Activated CD4-positive, alpha-beta T cell treated with anti-CD3 and anti-CD28 coated beads for 48 hours (primary cell): ENCODE data around the gene DOCK4.

ENCODE experiments used
- DNase-seq: peaks from one replicate; pipeline ENCODE4 v3.0.0-alpha.2; 2020

The DOCK4 gene

GRCh38 chr7:112105584-112106530, 100.3 kb downstream of the DOCK4 start:
- no peak for DNase-seq

GRCh38 chr7:112104120-112104519, 102.1 kb downstream of the DOCK4 start:
- no peak for DNase-seq

- no peak for DNase-seq
Measured at GRCh38 chr7:112103246-112103645, 103.0 kb downstream of the DOCK4 start.

- DNase-seq = no peak
Measured at GRCh38 chr7:112101201-112101846, 104.9 kb downstream of the DOCK4 start.

GRCh38 chr7:112097524-112097923, 108.7 kb downstream of the DOCK4 start:
- no peak for DNase-seq

- no peak for DNase-seq
Measured at GRCh38 chr7:112093409-112093808, 112.8 kb downstream of the DOCK4 start.

GRCh38 chr7:112092709-112093395, 113.3 kb downstream of the DOCK4 start:
- no peak for DNase-seq

- no peak for DNase-seq
Measured at GRCh38 chr7:112092306-112092705, 113.9 kb downstream of the DOCK4 start.

- DNase-seq = no peak
Measured at GRCh38 chr7:112091768-112092167, 114.4 kb downstream of the DOCK4 start.

- DNase-seq = no peak
Measured at GRCh38 chr7:112089551-112089950, 116.6 kb downstream of the DOCK4 start.

- DNase-seq = no peak
Measured at GRCh38 chr7:112088484-112089016, 117.6 kb downstream of the DOCK4 start.

- no peak for DNase-seq
Measured at GRCh38 chr7:112086496-112087254, 119.5 kb downstream of the DOCK4 start.

- DNase-seq = no peak
Measured at GRCh38 chr7:112084520-112084971, 121.7 kb downstream of the DOCK4 start.

- DNase-seq = no peak
Measured at GRCh38 chr7:112083776-112084355, 122.3 kb downstream of the DOCK4 start.

GRCh38 chr7:112082306-112082705, 123.9 kb downstream of the DOCK4 start:
- no peak for DNase-seq

- DNase-seq = no peak
Measured at GRCh38 chr7:112081778-112082177, 124.4 kb downstream of the DOCK4 start.

- DNase-seq = no peak
Measured at GRCh38 chr7:112080978-112081377, 125.2 kb downstream of the DOCK4 start.

GRCh38 chr7:112080441-112080840, 125.8 kb downstream of the DOCK4 start:
- no peak for DNase-seq

- no peak for DNase-seq
Measured at GRCh38 chr7:112079673-112080072, 126.5 kb downstream of the DOCK4 start.

GRCh38 chr7:112079122-112079521, 127.1 kb downstream of the DOCK4 start:
- DNase-seq = no peak

- no peak for DNase-seq
Measured at GRCh38 chr7:112076324-112076723, 129.9 kb downstream of the DOCK4 start.

GRCh38 chr7:112074464-112074863, 131.7 kb downstream of the DOCK4 start:
- no peak for DNase-seq
